HEK293 (cell line): ENCODE data around the gene SLC40A1.

Source experiments
- CTCF ChIA-PET: fragments of 350-600 bp; formaldehyde crosslinking; extraction: SDS; loops from one replicate; lab custom pipeline; 2021; ENCODE audit warnings: antibody characterized with exemption; lab: Yijun Ruan, JAX
- POLR2A ChIA-PET: fragments of 300-600 bp; formaldehyde crosslinking; extraction: SDS; loops from one replicate; lab custom pipeline; 2020; ENCODE audit warnings: antibody characterized with exemption, inconsistent platforms; lab: Yijun Ruan, JAX
- H3K27ac ChIP-seq: fragments of 200-500 bp; sonication (Bioruptor generic); 2 replicates; pipeline ENCODE4 v1.5.1; 2014; ENCODE audit warnings: low read depth, low read length, control low read depth, inconsistent platforms; ENCODE audit errors: extremely low read depth
- H3K36me3 ChIP-seq, 2 experiments: fragments of 200-500 bp in 1 of 2; sonication (Bioruptor generic) in 1 of 2; 1 replicate in 1 of 2; 2 replicates in 1 of 2; pipeline ENCODE4 v1.5.1; 2014 to 2017; ENCODE audit warnings: inconsistent platforms in 2 of 2, low read length in 2 of 2; ENCODE audit not compliant: control insufficient read depth in 2 of 2, insufficient read depth in 1 of 2
- H3K4me1 ChIP-seq: fragments of 200-500 bp; sonication (Bioruptor generic); 2 replicates; pipeline ENCODE4 v1.5.1; 2014; ENCODE audit warnings: mild to moderate bottlenecking, low read length, inconsistent platforms; ENCODE audit not compliant: control insufficient read depth, insufficient read depth
- H3K4me3 ChIP-seq: 2 replicates; pipeline ENCODE4 v1.5.1; 2011; ENCODE audit warnings: low read depth, mild to moderate bottlenecking, control low read depth, low read length, moderate library complexity
- H3K9me3 ChIP-seq: fragments of 200-500 bp; sonication (Bioruptor generic); 2 replicates; pipeline ENCODE4 v1.5.1; 2014; ENCODE audit warnings: low read depth, low read length, inconsistent platforms; ENCODE audit not compliant: control insufficient read depth, insufficient read depth
- BCL11A ChIP-seq: fragments of 450-650 bp; formaldehyde crosslinking; IDR thresholded peaks from 2 replicates; pipeline ENCODE4 v1.5.1; 2016; ENCODE audit warnings: low read depth, missing biosample characterization, missing genetic modification characterization
- GLI2 ChIP-seq: fragments of 450-650 bp; formaldehyde crosslinking; IDR thresholded peaks from 2 replicates; pipeline ENCODE4; 2017; ENCODE audit warnings: missing biosample characterization, missing genetic modification characterization, low read depth, borderline replicate concordance
- HOXA7 ChIP-seq: sonication (generic); formaldehyde crosslinking; IDR thresholded peaks from 2 replicates; pipeline ENCODE4 v1.8.1; 2022; ENCODE audit warnings: missing genetic modification reagents, borderline replicate concordance
- KLF10 ChIP-seq: fragments of 450-650 bp; IDR thresholded peaks from 2 replicates; pipeline ENCODE4 v1.5.1; 2018; ENCODE audit warnings: missing biosample characterization, mild to moderate bottlenecking, missing genetic modification characterization
- KLF16 ChIP-seq: fragments of 450-650 bp; formaldehyde crosslinking; IDR thresholded peaks from 2 replicates; pipeline ENCODE4 v1.5.1; 2017; ENCODE audit warnings: missing biosample characterization, missing genetic modification characterization
- KLF8 ChIP-seq: fragments of 450-650 bp; formaldehyde crosslinking; IDR thresholded peaks from 2 replicates; pipeline ENCODE4 v1.5.1; 2016; ENCODE audit warnings: missing biosample characterization, missing genetic modification characterization
- MZF1 ChIP-seq: fragments of 450-650 bp; formaldehyde crosslinking; IDR thresholded peaks from 2 replicates; pipeline ENCODE4 v1.5.1; 2017; ENCODE audit warnings: missing biosample characterization, missing genetic modification characterization, borderline replicate concordance
- YY1 ChIP-seq: fragments of 450-650 bp; formaldehyde crosslinking; IDR thresholded peaks from 2 replicates; pipeline ENCODE4 v1.5.1; 2018; ENCODE audit warnings: missing biosample characterization, missing genetic modification characterization
- ZFP37 ChIP-seq: fragments of 450-650 bp; formaldehyde crosslinking; IDR thresholded peaks from 2 replicates; pipeline ENCODE4 v1.5.1; 2016; ENCODE audit warnings: missing biosample characterization, missing genetic modification characterization
- ZNF175 ChIP-seq: fragments of 450-650 bp; formaldehyde crosslinking; IDR thresholded peaks from 2 replicates; pipeline ENCODE4 v1.5.1; 2016; ENCODE audit warnings: missing biosample characterization, missing genetic modification characterization
- ZNF214 ChIP-seq: fragments of 450-650 bp; formaldehyde crosslinking; IDR thresholded peaks from 2 replicates; pipeline ENCODE4 v1.5.1; 2017; ENCODE audit warnings: missing biosample characterization, mild to moderate bottlenecking, missing genetic modification characterization, borderline replicate concordance
- ZNF221 ChIP-seq: fragments of 450-650 bp; formaldehyde crosslinking; IDR thresholded peaks from 2 replicates; pipeline ENCODE4 v1.5.1; 2017; ENCODE audit warnings: missing biosample characterization, missing genetic modification characterization, borderline replicate concordance
- ZNF266 ChIP-seq: fragments of 450-650 bp; formaldehyde crosslinking; IDR thresholded peaks from 2 replicates; pipeline ENCODE4 v1.5.1; 2016; ENCODE audit warnings: missing biosample characterization, missing genetic modification characterization, low read depth
- ZNF280C ChIP-seq: fragments of 450-650 bp; formaldehyde crosslinking; IDR thresholded peaks from 2 replicates; pipeline ENCODE4 v1.5.1; 2016; ENCODE audit warnings: missing biosample characterization, missing genetic modification characterization
- ZNF324 ChIP-seq: fragments of 450-650 bp; formaldehyde crosslinking; IDR thresholded peaks from 2 replicates; pipeline ENCODE4 v1.5.1; 2016; ENCODE audit warnings: missing biosample characterization, missing genetic modification characterization
- ZNF394 ChIP-seq: fragments of 450-650 bp; formaldehyde crosslinking; IDR thresholded peaks from 2 replicates; pipeline ENCODE4 v1.5.1; 2016; ENCODE audit warnings: missing biosample characterization, missing genetic modification characterization, mild to moderate bottlenecking, moderate library complexity, borderline replicate concordance
- ZNF433 ChIP-seq: fragments of 450-650 bp; formaldehyde crosslinking; IDR thresholded peaks from 2 replicates; pipeline ENCODE4 v1.5.1; 2016; ENCODE audit warnings: missing biosample characterization, missing genetic modification characterization, low read depth
- ZNF473 ChIP-seq: fragments of 450-650 bp; formaldehyde crosslinking; IDR thresholded peaks from 2 replicates; pipeline ENCODE4 v1.5.1; 2017; ENCODE audit warnings: missing biosample characterization, missing genetic modification characterization
- ZNF48 ChIP-seq: fragments of 450-650 bp; formaldehyde crosslinking; IDR thresholded peaks from 2 replicates; pipeline ENCODE4 v1.5.1; 2016; ENCODE audit warnings: missing biosample characterization, missing genetic modification characterization
- ZNF514 ChIP-seq: fragments of 450-650 bp; formaldehyde crosslinking; IDR thresholded peaks from 2 replicates; pipeline ENCODE4 v1.5.1; 2016; ENCODE audit warnings: missing biosample characterization, missing genetic modification characterization
- ZNF521 ChIP-seq: fragments of 450-650 bp; formaldehyde crosslinking; IDR thresholded peaks from 2 replicates; pipeline ENCODE4 v1.5.1; 2017; ENCODE audit warnings: missing biosample characterization, mild to moderate bottlenecking, missing genetic modification characterization
- ZNF544 ChIP-seq: fragments of 450-650 bp; formaldehyde crosslinking; IDR thresholded peaks from 2 replicates; pipeline ENCODE4 v1.5.0; 2017; ENCODE audit warnings: missing biosample characterization, missing genetic modification characterization
- ZNF596 ChIP-seq: fragments of 450-650 bp; IDR thresholded peaks from 2 replicates; pipeline ENCODE4 v1.5.0; 2018; ENCODE audit warnings: missing biosample characterization, mild to moderate bottlenecking, missing genetic modification characterization, moderate library complexity
- ZNF621 ChIP-seq: fragments of 450-650 bp; formaldehyde crosslinking; IDR thresholded peaks from 2 replicates; pipeline ENCODE4 v1.5.1; 2017; ENCODE audit warnings: missing biosample characterization, missing genetic modification characterization
- ZNF626 ChIP-seq: fragments of 450-650 bp; sonication (Bioruptor Pico); formaldehyde crosslinking; IDR thresholded peaks from 2 replicates; pipeline ENCODE4 v1.5.1; 2018; ENCODE audit warnings: missing biosample characterization, missing genetic modification characterization, inconsistent platforms
- ZNF660 ChIP-seq: fragments of 450-650 bp; IDR thresholded peaks from 2 replicates; pipeline ENCODE4 v1.5.1; 2018; ENCODE audit warnings: missing biosample characterization, mild to moderate bottlenecking, missing genetic modification characterization
- ZNF777 ChIP-seq: fragments of 450-650 bp; formaldehyde crosslinking; IDR thresholded peaks from 2 replicates; pipeline ENCODE4 v1.5.1; 2017; ENCODE audit warnings: missing biosample characterization, missing genetic modification characterization, borderline replicate concordance
- ZNF837 ChIP-seq: fragments of 450-650 bp; formaldehyde crosslinking; IDR thresholded peaks from 2 replicates; pipeline ENCODE4 v1.5.1; 2016; ENCODE audit warnings: missing biosample characterization, missing genetic modification characterization

The SLC40A1 gene

GRCh38 chr2:189519631-189520387, 60.8 kb downstream of the SLC40A1 start:
- Histone ChIP-seq H3K4me3 (no peak overlapping the region), H3K36me3 (no peaks in the 10 kb centered on the region), H3K9me3 (no peaks in the 10 kb centered on the region), H3K4me1 (no peaks in the 10 kb centered on the region; the same call in 1 of the 2 replicates), H3K27ac (no peak overlapping the region)
- ChIA-PET CTCF (interaction anchor here (0.6 kb wide), 1 partner anchor 79 kb away, joined by 4 read pairs; no protein-coding TSS in a partner anchor), POLR2A (no interaction called here)
- TF ChIP-seq ZNF221 (tag by site-specific recombination) (no peak), KLF8 (tag by site-specific recombination) (no peak), HOXA7 (CRISPR knock-in tag) (no peak), ZNF473 (tag by site-specific recombination) (no peak)

- Histone ChIP-seq H3K4me3 (no peak overlapping the region), H3K4me1 (no peaks in the 10 kb centered on the region; the same call in 1 of the 2 replicates), H3K36me3 (no peaks in the 10 kb centered on the region), H3K27ac (no peak overlapping the region), H3K9me3 (no peaks in the 10 kb centered on the region)
- TF ChIP-seq ZNF777 (no peak), BCL11A (tag by site-specific recombination) (no peak), ZNF324 (tag by site-specific recombination) (no peak), ZNF266 (tag by site-specific recombination) (no peak), GLI2 (tag by site-specific recombination) (no peak), ZNF433 (tag by site-specific recombination) (no peak), ZNF596 (no peak)
- POLR2A ChIA-PET = no interaction called here
- CTCF ChIA-PET = no interaction called here
Observed at GRCh38 chr2:189517847-189518535, 62.6 kb downstream of the SLC40A1 start.

- ChIA-PET POLR2A (no interaction called here), CTCF (interaction anchor here (0.6 kb wide), 1 partner anchor 158 kb away, joined by 3 read pairs; no protein-coding TSS in a partner anchor)
Observed at GRCh38 chr2:189516546-189516945, 64.0 kb downstream of the SLC40A1 start.

More at GRCh38 chr2:189516546-189516945, 64.0 kb downstream of the SLC40A1 start:
- H3K36me3 ChIP-seq = no peaks in the 10 kb centered on the region
- H3K9me3 ChIP-seq = no peaks in the 10 kb centered on the region
- H3K4me3 ChIP-seq = no peak overlapping the region
- no peaks in the 10 kb centered on the region for H3K4me1 ChIP-seq
- TF ChIP-seq ZNF837 (tag by site-specific recombination) (no peak), ZNF394 (no peak), ZNF660 (tag by site-specific recombination) (no peak), ZNF280C (tag by site-specific recombination) (no peak), ZNF175 (tag by site-specific recombination) (no peak), ZNF48 (tag by site-specific recombination) (no peak), KLF16 (tag by site-specific recombination) (no peak), YY1 (tag by site-specific recombination) (no peak), MZF1 (tag by site-specific recombination) (no peak), ZNF514 (tag by site-specific recombination) (no peak), ZNF621 (tag by site-specific recombination) (no peak), ZNF777 (no peak), ZNF544 (tag by site-specific recombination) (no peak), KLF10 (tag by site-specific recombination) (no peak), ZNF521 (no peak), ZNF214 (tag by site-specific recombination) (no peak), ZFP37 (tag by site-specific recombination) (no peak), ZNF626 (tag by site-specific recombination) (no peak)
- no peak overlapping the region for H3K27ac ChIP-seq
